ENCODE results near the gene HABP4. TPM values are rescaled to one million over a fixed set of nuclear protein-coding genes. Genes with fewer than 3 reads are reported as not detected.
A peak's percentile ranks its signal among the peaks of the same experiment; 100 is the strongest.
"Not testable (repeated sequence)": the region's sequence is repeated elsewhere in the genome, so short reads cannot be mapped to it uniquely, and the experiment has no call there.

The HABP4 gene
- total RNA-seq, 4 donors from 2014 or later = 1.9 to 11.3 (median 5.0) TPM

DNA sequence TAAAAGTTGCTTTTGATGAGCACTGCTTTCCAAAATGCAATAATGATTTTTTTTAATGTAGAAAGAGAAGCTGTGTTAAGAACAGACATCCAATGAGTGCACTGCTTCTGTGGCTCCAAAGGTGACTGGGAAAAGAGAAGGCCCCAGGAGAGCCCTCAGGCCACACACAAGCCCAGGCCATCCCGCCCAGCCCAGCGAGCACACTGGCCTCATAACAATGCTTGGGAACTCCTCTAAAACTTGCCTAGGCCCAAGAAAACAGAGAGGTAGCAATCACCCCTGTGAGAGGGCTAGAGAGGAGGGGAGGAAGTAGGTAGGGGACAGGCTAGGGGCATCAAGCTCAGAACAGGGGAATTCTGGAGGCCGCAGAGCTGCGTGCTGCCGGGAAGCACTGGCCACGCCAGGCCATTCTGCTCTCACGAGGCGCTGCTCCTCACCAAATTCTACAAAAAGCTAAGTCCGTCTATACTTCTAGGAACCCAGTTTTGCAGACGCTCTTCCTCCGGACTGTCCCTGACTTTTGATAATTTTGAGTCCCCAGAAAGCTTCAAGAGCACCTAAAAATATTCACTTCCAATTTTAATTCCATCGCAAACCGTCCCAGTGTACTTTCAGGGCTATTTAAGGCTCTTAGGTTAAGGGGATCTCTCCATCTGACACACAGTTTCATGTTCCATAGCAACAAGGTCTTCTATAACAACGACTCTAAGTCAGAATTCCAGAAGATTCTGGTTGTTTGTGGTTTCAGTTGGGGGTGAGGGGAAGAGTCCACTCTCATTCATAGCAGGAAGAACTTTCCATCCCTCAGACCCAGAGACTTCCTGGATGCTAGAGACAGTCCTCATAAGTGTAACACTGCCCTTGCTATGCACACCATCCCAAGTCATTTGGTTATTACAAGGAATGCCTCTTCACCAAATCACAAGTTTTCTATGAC lies 51.0 kb downstream of the HABP4 start:
- Histone ChIP-seq H3K9me3 (no peaks in the 10 kb centered on the region), H3K27me3 (no peaks in the 10 kb centered on the region), H3K4me3 (no peak overlapping the region), H3K36me3 (no peaks in the 10 kb centered on the region), H3K27ac (peak overlapping the region in 1 of 4 donors; percentile 28), H3K4me1 (no peaks in the 10 kb centered on the region)
- in situ Hi-C loops (cut with MboI; ENCODE audit: low pct_ligation_motif_present in 1 of 4, low pct_unique_long_range_greater_than_20kb in 1 of 4, low sequenced_read_pairs in 3 of 4) = no loop called here
- intact Hi-C loops (cut with DNase I; ENCODE audit: low total_unique reads) = no loop called here
- DNase-seq = no peak
- TF ChIP-seq CTCF (IDR thresholded peaks at IDR 0.05) (no peak), EP300 (IDR thresholded peaks at IDR 0.05; ENCODE audit: low read depth) (no peak), POLR2A (IDR thresholded peaks at IDR 0.05) (no peak)
- WGBS, 2 donors (ENCODE audit: low coverage in 1 of 2) = 80 to 94% methylated on average over 2 to 14 of the region's 14 CpGs

DNA sequence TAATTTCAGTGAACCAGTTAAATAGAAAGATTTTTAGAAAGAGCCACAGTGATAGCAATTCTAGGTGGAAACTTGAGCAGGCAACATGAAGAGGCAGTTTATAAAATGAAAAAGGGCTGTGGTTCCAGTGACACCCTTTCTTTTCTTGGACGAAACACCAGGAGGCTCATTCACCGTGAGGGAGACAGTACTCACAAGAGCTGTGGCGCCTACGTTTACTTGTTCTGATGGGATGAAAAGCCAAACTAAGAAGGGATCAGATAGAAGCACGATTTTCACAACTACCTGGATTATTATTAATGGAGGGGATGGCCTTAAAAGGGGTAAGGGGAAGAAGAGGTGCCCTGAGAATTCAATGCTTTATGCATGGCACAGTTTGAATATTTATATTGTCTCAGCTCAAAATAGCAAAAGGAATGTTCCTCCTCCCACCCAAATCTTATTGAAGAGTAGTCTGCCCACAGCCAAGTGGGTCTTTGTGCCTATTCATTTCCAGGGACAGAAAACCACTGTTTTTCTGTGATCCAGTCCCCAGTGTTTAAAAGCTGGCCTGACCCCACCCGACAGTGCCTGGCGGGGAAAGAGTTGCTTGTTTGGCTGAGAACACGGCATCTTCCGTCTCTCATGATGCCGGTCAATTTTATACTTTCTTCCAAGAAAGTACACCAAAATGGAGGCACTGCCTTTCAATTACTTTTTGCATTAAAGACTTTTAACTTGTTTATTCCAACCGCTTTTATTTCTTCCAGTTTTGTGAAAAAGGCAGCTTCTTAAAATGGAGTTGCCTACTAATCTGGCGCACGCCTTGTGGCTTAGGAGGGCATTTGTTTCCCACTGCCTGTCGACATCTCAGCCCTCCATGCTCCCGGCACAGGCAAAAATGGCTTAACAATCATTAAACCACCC lies 51.9 kb downstream of the HABP4 start:
- Histone ChIP-seq H3K27ac (no peak overlapping the region), H3K4me3 (no peak overlapping the region), H3K4me1 (no peaks in the 10 kb centered on the region), H3K36me3 (no peaks in the 10 kb centered on the region), H3K27me3 (no peaks in the 10 kb centered on the region), H3K9me3 (no peaks in the 10 kb centered on the region)
- intact Hi-C loops (cut with DNase I; ENCODE audit: low total_unique reads) = no loop called here
- in situ Hi-C loops (cut with MboI; ENCODE audit: low pct_ligation_motif_present in 1 of 4, low pct_unique_long_range_greater_than_20kb in 1 of 4, low sequenced_read_pairs in 3 of 4) = no loop called here
- TF ChIP-seq POLR2A (IDR thresholded peaks at IDR 0.05) = no peak
- 88 to 89% methylated on average over 11 to 15 of the region's 15 CpGs for WGBS, 2 donors (ENCODE audit: low coverage in 1 of 2)
- DNase-seq = no peak

- Histone ChIP-seq H3K9me3 (no peaks in the 10 kb centered on the region), H3K36me3 (no peaks in the 10 kb centered on the region), H3K4me1 (no peaks in the 10 kb centered on the region), H3K4me3 (no peak overlapping the region), H3K27ac (no peak overlapping the region), H3K27me3 (no peaks in the 10 kb centered on the region)
- in situ Hi-C loops (cut with MboI; ENCODE audit: low pct_ligation_motif_present in 1 of 4, low pct_unique_long_range_greater_than_20kb in 1 of 4, low sequenced_read_pairs in 3 of 4) (no loop called here), intact Hi-C loops (cut with DNase I; ENCODE audit: low total_unique reads) (no loop called here)
- DNase-seq = no peak
- TF ChIP-seq EP300 (IDR thresholded peaks at IDR 0.05; ENCODE audit: low read depth) = no peak
- TF ChIP-seq POLR2AphosphoS5 (IDR thresholded peaks at IDR 0.05) = no peak
- no peak for TF ChIP-seq CTCF (IDR thresholded peaks at IDR 0.05)
- WGBS, 2 donors (ENCODE audit: low coverage in 1 of 2) = 73 to 81% methylated on average over 5 to 6 of the region's 6 CpGs
Measured at GRCh38 chr9:96502539-96503373, 52.8 kb downstream of the HABP4 start.

DNA sequence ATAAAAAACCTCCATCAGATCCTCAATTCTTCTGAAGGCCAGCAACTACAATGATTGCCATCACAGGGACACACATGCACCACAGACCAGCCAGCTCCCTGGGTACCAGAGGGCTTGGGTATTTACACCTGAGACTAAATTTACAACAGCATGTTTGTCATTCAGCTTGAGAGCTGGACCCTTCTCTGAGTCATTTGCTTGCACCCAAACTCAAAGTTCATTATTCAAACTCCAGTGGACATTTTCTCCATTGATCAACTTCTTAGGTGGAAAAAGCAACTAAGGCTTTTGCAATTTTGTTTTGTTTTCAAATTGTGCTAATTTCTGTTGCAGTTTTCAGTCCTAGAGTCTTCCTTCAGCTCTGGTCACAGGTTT lies 53.4 kb downstream of the HABP4 start:
- H3K27me3 ChIP-seq; H3K9me3 ChIP-seq; H3K4me3 ChIP-seq; intact Hi-C loops (cut with DNase I; ENCODE audit: low total_unique reads); in situ Hi-C loops (cut with MboI; ENCODE audit: low pct_ligation_motif_present in 1 of 4, low pct_unique_long_range_greater_than_20kb in 1 of 4, low sequenced_read_pairs in 3 of 4); H3K27ac ChIP-seq; H3K36me3 ChIP-seq; DNase-seq; H3K4me1 ChIP-seq: not testable (repeated sequence)

Measured in transverse colon (tissue), 4 donors.